ENCODE results near the gene CFAP61.

DNA sequence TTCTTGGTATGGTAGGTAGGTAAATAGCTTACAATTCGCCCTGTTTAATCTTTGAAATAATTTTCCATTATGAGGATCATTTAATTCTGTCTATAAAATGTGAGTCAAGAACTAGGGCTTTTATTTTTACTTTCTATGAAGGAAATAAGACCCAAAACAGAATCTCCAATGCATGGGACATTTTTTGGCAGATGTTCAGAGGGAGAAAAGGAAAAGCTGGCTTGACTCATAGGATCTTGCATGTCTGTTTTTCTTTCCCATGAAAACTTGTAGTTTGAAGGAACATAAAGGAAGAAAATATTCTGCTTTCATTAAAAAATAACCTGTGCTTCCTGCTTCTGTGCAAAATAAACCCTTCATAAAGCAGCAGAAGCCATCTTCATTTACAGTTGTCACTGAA lies 172.5 kb downstream of the CFAP61 start:
- TF ChIP-seq CTCF (IDR thresholded peaks at IDR 0.05; ENCODE audit: poor library complexity) (no peak), EZH2phosphoT487 (IDR thresholded peaks at IDR 0.05; ENCODE audit: low read depth, severe bottlenecking, unreplicated experiment) (no peak)
